Endothelial cell of umbilical vein (primary cell): ENCODE measurements around the gene NAA38. TPM values are rescaled to one million over a fixed set of nuclear protein-coding genes. Genes with fewer than 3 reads are reported as not detected.

Source experiments
- BruUV-seq: library from RNA; stranded (reverse); fragments of 400-500 nt; replicated peaks from 2 replicates; lab custom pipeline; 2021; lab: Mats Ljungman, UMichigan
- CTCF ChIA-PET: fragments of 300-600, 350-600 bp; sonication (Branson Sonifier 250); formaldehyde crosslinking; loops from one replicate; lab custom pipeline; 2021; ENCODE audit warnings: antibody characterized with exemption, inconsistent platforms; lab: Charles Lee
- POLR2A ChIA-PET: fragments of 300-600, 350-600 bp; sonication (Branson Sonifier 250); formaldehyde crosslinking; loops from one replicate; lab custom pipeline; 2021; ENCODE audit warnings: antibody characterized with exemption, inconsistent platforms; lab: Charles Lee
- DNase-seq: peaks from one replicate; pipeline ENCODE4 v3.0.0-alpha.2; 2011; ENCODE audit warnings: low read depth, low spot score
- FAIRE-seq: peaks from 2 replicates; lab custom pipeline; 2011; peaks lifted over from hg19 to GRCh38; lab: Jason Lieb, UNC
- H2AFZ ChIP-seq: 2 replicates; pipeline ENCODE4 v1.6.0; 2012; ENCODE audit warnings: low read depth, low read length, control low read depth, inconsistent platforms
- H3K27ac ChIP-seq: 2 replicates; pipeline ENCODE4 v1.5.1; 2011; ENCODE audit warnings: low read depth, mild to moderate bottlenecking, control low read depth, low read length, moderate library complexity; ENCODE audit not compliant: insufficient read depth
- H3K27me3 ChIP-seq, 2 experiments: 2 replicates each; pipeline versions ENCODE4 v1.6.0 to v1.6.1; 2011; ENCODE audit warnings: low read length in 2 of 2, mixed read lengths in 1 of 2; ENCODE audit not compliant: control insufficient read depth in 2 of 2, insufficient read depth in 2 of 2
- H3K36me3 ChIP-seq, 2 experiments: 2 replicates in 1 of 2; 3 replicates in 1 of 2; pipeline ENCODE4 v1.5.1; 2011; ENCODE audit warnings: low read length in 2 of 2, mild to moderate bottlenecking in 1 of 2, moderate library complexity in 1 of 2; ENCODE audit not compliant: control insufficient read depth in 2 of 2, insufficient read depth in 2 of 2; ENCODE audit errors: extremely low read depth in 1 of 2
- H3K4me1 ChIP-seq: 3 replicates; pipeline ENCODE4 v1.5.1; 2011; ENCODE audit warnings: mild to moderate bottlenecking, low read length; ENCODE audit not compliant: control insufficient read depth, insufficient read depth; ENCODE audit errors: extremely low read depth
- H3K4me2 ChIP-seq: 2 replicates; pipeline ENCODE4 v1.6.1; 2011; ENCODE audit warnings: low read length, control low read depth, mixed read lengths; ENCODE audit not compliant: insufficient read depth
- H3K4me3 ChIP-seq, 3 experiments: fragments of 200-600 bp in 1 of 3; sonication (generic), shearing (Covaris generic) in 1 of 3; replicated peaks in 1 of 3; 2 replicates each; pipeline ENCODE4 v1.5.1; 2011 to 2016; ENCODE audit warnings: control low read depth in 3 of 3, low read length in 3 of 3, mild to moderate bottlenecking in 2 of 3, inconsistent platforms in 1 of 3, low read depth in 1 of 3, moderate library complexity in 1 of 3; ENCODE audit not compliant: insufficient read depth in 1 of 3
- H3K79me2 ChIP-seq: 2 replicates; pipeline ENCODE4 v1.6.0; 2012; ENCODE audit warnings: low read length, inconsistent platforms; ENCODE audit not compliant: control insufficient read depth, insufficient read depth
- H3K9ac ChIP-seq: replicated peaks from 2 replicates; pipeline ENCODE3; 2011; ENCODE audit warnings: low read length, control low read depth; ENCODE audit not compliant: insufficient read depth; ENCODE audit errors: extremely low read depth
- H3K9me1 ChIP-seq: replicated peaks from 3 replicates; pipeline ENCODE4 v1.6.0; 2011; ENCODE audit warnings: mild to moderate bottlenecking, low read length; ENCODE audit not compliant: control insufficient read depth, insufficient read depth; ENCODE audit errors: extremely low read depth
- H3K9me3 ChIP-seq: replicated peaks from 2 replicates; pipeline ENCODE4 v1.5.1; 2012; ENCODE audit warnings: low read length, inconsistent platforms; ENCODE audit not compliant: control insufficient read depth, insufficient read depth
- H4K20me1 ChIP-seq: replicated peaks from 2 replicates; pipeline ENCODE3; 2011; ENCODE audit warnings: mild to moderate bottlenecking, low read length; ENCODE audit not compliant: control insufficient read depth, insufficient read depth; ENCODE audit errors: extremely low read depth
- EZH2 ChIP-seq: IDR thresholded peaks from 2 replicates; pipeline ENCODE4 v1.6.1; 2012; ENCODE audit warnings: borderline replicate concordance, low read depth, mild to moderate bottlenecking, moderate library complexity, low read length, inconsistent platforms; ENCODE audit not compliant: severe bottlenecking
- FOS ChIP-seq: IDR thresholded peaks from 2 replicates; pipeline ENCODE4 v1.6.1; 2011; ENCODE audit warnings: mild to moderate bottlenecking, low read length, moderate library complexity, borderline replicate concordance; ENCODE audit not compliant: insufficient read depth
- GATA2 ChIP-seq: IDR thresholded peaks from 2 replicates; pipeline ENCODE4 v1.7.0; 2011; ENCODE audit warnings: low read depth, mild to moderate bottlenecking, moderate library complexity, mixed read lengths, low read length; ENCODE audit not compliant: insufficient read length, insufficient read depth
- JUN ChIP-seq: IDR thresholded peaks from 2 replicates; pipeline ENCODE4 v1.6.1; 2011; ENCODE audit warnings: borderline replicate concordance, low read depth; ENCODE audit not compliant: insufficient read length, insufficient read depth
- MYC ChIP-seq: IDR thresholded peaks from one replicate; pipeline ENCODE4 v1.6.1; 2011; ENCODE audit warnings: mild to moderate bottlenecking, low read depth, low read length
- POLR2A ChIP-seq: IDR thresholded peaks from 2 replicates; pipeline ENCODE4 v1.6.1; 2012; ENCODE audit warnings: low read depth, mild to moderate bottlenecking, control low read depth, low read length
- POLR2AphosphoS5 ChIP-seq: IDR thresholded peaks from 2 replicates; pipeline ENCODE4 v1.6.1; 2012; ENCODE audit warnings: low read depth, mild to moderate bottlenecking, control low read depth, low read length, moderate library complexity; ENCODE audit not compliant: insufficient read depth
- dilution Hi-C: fragments of 300-500 bp; cut with MboI; formaldehyde crosslinking; loops from one replicate; pipeline ENCODE4 v1.15.0; 2019; ENCODE audit warnings: low sequenced_read_pairs; ENCODE audit not compliant: extremely low pct_ligation_motif_present
- intact Hi-C: fragments of 100-400 bp; cut with micrococcal nuclease; formaldehyde crosslinking; loops from one replicate; pipeline ENCODE4 v1.10.0; 2022
- polyA plus RNA-seq, 4 experiments: library from polyadenylated mRNA; depleted of rRNA in 3 of 4; stranded (reverse) in 3 of 4; unstranded in 1 of 4; fragments of >200 nt; gene quantifications; 2 replicates each; pipeline versions ENCODE4 v1.2.1 to v1.2.3, GENCODE V29; 2011 to 2012; ENCODE audit warnings: missing spikeins in 1 of 4
- total RNA-seq: library from RNA; stranded (reverse); gene quantifications from 2 replicates; pipeline ENCODE4 v1.2.3, GENCODE V29; 2021
- TF ChIP-seq, protein P1 (sequence below): IDR thresholded peaks from 2 replicates; pipeline ENCODE4 v1.6.1; 2011; ENCODE audit not compliant: insufficient read depth, insufficient read length
- TF ChIP-seq, protein P2 (sequence below), 2 donors: IDR thresholded peaks; 1 replicate in 1 of 2; 2 replicates in 1 of 2; pipeline ENCODE4 v1.5.1; 2011; ENCODE audit warnings: low read length in 2 of 2, mild to moderate bottlenecking in 2 of 2, moderate library complexity in 2 of 2, control low read depth in 1 of 2, inconsistent platforms in 1 of 2, low read depth in 1 of 2; ENCODE audit not compliant: insufficient read depth in 1 of 2; ENCODE audit errors: extremely low read depth in 1 of 2

Gene NAA38
- total and polyA plus RNA-seq, 2 donors (not counting 3 experiments of a cell fraction or from before 2014, with no cell fraction given) = 119 to 267 TPM

DNA sequence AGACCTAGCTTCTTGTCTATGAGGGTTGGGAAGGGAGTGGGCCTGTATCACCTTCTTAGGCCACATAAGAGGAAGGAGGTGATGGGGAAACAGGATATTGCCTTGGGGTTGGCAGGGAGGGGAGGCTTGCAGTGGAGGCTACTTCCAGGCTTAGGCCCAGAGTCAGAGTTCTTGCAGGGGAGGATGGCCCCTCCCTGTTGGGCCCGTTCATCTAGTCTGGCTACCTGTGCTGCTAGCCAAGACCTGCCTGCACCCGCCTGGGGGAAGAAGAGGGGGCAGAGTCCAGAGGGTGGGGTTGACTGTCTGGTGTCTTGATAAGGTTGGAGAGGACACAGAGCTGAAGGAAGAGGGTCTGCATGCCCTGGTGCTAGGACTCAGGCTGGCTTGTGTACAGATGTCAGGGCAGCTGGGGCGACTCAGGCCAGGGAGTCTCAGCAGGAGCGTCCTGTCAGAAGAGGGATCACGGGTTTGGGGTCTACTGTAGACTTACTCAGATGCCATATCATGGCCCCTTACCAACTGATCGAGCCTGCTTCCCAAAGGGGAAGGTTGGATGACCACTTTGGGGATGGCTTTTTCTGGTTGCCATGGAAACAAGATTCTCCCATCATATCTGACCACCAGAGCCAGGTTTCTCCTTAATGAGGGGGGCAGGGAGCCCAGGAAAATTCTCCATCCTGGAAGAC lies 18.0 kb downstream of the NAA38 start:
- Histone ChIP-seq H3K4me1 (peaks cover 41% of the 10 kb centered on the region), H3K9me3 (no peaks in the 10 kb centered on the region), H3K79me2 (peaks cover 3% of the 10 kb centered on the region), H3K27ac (no peak overlapping the region), H3K4me2 (no peak overlapping the region), H2AFZ (no peak overlapping the region), H3K4me3 (no peak overlapping the region), H3K9ac (no peak overlapping the region), H3K36me3 (peaks cover 0 to 2% of the 10 kb centered on the region in 2 experiments), H4K20me1 (no peaks in the 10 kb centered on the region), H3K9me1 (no peaks in the 10 kb centered on the region), H3K27me3 (no peaks in the 10 kb centered on the region)
- TF ChIP-seq POLR2A = no peak
- TF ChIP-seq, protein P1, sequence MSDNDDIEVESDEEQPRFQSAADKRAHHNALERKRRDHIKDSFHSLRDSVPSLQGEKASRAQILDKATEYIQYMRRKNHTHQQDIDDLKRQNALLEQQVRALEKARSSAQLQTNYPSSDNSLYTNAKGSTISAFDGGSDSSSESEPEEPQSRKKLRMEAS = no peak
- no peak for TF ChIP-seq GATA2
- TF ChIP-seq EZH2 = no peak
- TF ChIP-seq JUN = no peak
- TF ChIP-seq MYC = no peak
- TF ChIP-seq FOS = no peak
- TF ChIP-seq, protein P2, sequence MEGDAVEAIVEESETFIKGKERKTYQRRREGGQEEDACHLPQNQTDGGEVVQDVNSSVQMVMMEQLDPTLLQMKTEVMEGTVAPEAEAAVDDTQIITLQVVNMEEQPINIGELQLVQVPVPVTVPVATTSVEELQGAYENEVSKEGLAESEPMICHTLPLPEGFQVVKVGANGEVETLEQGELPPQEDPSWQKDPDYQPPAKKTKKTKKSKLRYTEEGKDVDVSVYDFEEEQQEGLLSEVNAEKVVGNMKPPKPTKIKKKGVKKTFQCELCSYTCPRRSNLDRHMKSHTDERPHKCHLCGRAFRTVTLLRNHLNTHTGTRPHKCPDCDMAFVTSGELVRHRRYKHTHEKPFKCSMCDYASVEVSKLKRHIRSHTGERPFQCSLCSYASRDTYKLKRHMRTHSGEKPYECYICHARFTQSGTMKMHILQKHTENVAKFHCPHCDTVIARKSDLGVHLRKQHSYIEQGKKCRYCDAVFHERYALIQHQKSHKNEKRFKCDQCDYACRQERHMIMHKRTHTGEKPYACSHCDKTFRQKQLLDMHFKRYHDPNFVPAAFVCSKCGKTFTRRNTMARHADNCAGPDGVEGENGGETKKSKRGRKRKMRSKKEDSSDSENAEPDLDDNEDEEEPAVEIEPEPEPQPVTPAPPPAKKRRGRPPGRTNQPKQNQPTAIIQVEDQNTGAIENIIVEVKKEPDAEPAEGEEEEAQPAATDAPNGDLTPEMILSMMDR (IDR thresholded peaks at IDR 0.05; ENCODE audit: extremely low read depth in 1 of 2, insufficient read depth in 1 of 2, low read depth in 1 of 2, low read length in 2 of 2) = no peak
- TF ChIP-seq POLR2AphosphoS5 = no peak
- no TSS peak for BruUV-seq
- intact Hi-C loops (loop anchor here (5.0 kb wide), 1 partner anchor 267 kb away; no protein-coding TSS in a partner anchor), dilution Hi-C loops (no loop called here)
- CTCF ChIA-PET = no interaction called here
- POLR2A ChIA-PET = no interaction called here
- no peak for FAIRE-seq
- DNase-seq = no peak
